C4-2B (cell line): ENCODE data around the gene KIF19.

Experiments
- CTCF ChIP-seq: fragments of 450-650 bp; conservative IDR thresholded peaks from 2 replicates; pipeline ENCODE4 v1.5.1; 2017; ENCODE audit warnings: mild to moderate bottlenecking
- ZFX ChIP-seq: fragments of 450-650 bp; IDR thresholded peaks from 2 replicates; pipeline ENCODE4 v1.6.1; 2017

GRCh38 chr17:74336307-74336706 lies 10.3 kb downstream of the KIF19 start:
- TF ChIP-seq CTCF (no peak), ZFX (no peak)
